ENCODE results near the gene SLC25A12.

- TF ChIP-seq CTCF (IDR thresholded peaks at IDR 0.05; ENCODE audit: low read depth, low read length) (no peak), EZH2phosphoT487 (IDR thresholded peaks at IDR 0.05; ENCODE audit: low read depth) (no peak)
Measured at GRCh38 chr2:171830039-171830438, 64.0 kb downstream of the SLC25A12 start.

All from OCI-LY3 (cell line).